ENCODE data around the gene GRXCR1.

GRXCR1 gene

DNA sequence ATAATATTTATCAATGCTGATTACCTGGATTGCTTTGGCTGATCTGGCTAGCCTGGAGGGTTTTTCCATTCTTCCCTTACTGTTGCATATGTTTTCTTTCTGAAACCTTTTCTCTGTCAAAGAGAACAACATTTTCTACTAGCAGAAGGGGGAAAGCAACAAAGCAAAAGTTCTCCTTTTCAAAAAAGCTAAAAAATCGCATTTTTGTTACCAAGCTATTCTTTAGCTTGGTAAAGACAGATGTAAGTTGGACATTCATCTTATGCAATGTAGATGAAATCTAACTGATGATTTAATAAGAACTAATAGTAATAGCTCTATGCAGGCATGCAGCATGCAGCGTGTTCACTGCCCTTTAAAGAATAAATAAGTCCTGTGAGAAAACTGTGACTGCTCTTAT, at the start of gene GRXCR1:
TSS of gene GRXCR1 (plus strand) at position 301 of the 400 bp plus-strand sequence. CDS start 554 bp downstream, outside the sequence.
- no peak for DNase-seq

DNA sequence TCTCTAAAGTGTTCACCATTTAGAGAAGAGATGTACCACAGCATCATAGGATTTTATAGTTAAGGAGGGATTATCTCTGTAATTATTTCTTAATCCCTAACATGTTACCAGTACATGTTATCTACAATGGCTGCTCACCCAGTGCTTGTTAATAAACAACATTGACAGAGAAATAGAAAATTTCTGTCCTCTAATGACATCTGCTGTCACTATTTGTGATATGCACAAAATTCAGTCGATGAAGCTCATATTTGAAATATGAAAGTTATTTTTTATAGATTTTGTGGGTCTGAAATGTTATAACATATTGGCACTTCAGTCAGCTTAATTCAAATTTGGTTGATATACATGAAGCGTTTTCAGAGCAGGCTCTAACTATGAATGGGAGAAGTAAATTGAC, 48.8 kb upstream of the GRXCR1 start:
- no peak for DNase-seq

- no peak for DNase-seq
Observed at GRCh38 chr4:42844422-42845070, 48.0 kb upstream of the GRXCR1 start.

DNA sequence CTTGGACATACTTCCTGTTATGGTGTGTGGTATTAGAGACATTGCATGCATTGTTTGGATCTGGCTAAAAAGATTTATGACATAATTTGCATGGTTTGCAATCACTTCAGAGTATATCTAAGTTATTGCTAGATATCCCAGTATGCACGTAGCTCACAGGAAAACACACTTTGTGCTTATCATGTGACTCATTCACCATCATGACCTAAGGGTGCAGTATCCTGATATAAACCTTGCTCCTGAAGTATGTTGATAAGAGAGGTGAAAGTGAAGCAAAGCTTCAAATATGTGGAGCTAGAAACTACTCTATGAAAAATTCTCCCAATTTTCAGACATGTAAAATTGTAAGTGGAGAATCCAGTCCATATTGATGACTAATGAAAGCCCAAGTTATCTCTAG, 46.9 kb upstream of the GRXCR1 start:
- DNase-seq, result no peak

- DNase-seq, result no peak
Observed at GRCh38 chr4:42855779-42856178, 36.7 kb upstream of the GRXCR1 start.

GRCh38 chr4:42865572-42866189, 26.8 kb upstream of the GRXCR1 start:
- DNase-seq, result peak in 26 of 58 donors; percentile 1 to 50 (median 10)

- no peak for DNase-seq
Observed at GRCh38 chr4:42871261-42871660, 21.3 kb upstream of the GRXCR1 start.

DNA sequence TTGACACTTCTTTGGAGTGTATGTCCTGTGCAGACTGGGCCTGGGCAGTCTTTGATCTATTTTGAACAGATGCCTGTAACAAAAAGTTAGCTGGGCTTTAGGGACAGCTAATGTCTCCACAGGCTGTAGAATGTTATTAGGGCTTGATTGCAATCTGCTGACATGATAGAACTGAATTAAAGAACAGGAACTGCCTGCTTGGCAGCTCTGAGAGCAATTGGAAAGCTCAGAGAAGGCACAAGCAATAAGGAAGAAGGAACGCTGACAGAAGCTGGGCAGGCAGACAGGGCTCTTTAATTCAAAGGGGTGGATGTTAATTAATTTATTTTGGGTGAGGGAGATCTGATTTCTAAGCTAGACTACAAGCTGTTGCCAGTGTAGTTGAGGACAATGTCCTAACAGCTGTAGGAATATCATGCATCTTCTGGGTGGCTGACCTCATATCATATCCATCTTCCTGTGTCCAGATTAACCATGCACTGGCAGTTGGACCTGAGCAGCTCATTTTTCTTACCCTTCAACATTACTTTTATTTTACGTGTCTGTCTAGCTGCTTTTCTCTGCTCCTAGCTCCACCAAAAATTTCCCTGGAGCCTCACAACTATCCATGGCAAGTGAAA, 20.7 kb upstream of the GRXCR1 start:
- peak in 18 of 58 donors; percentile 1 to 57 (median 16) for DNase-seq

DNA sequence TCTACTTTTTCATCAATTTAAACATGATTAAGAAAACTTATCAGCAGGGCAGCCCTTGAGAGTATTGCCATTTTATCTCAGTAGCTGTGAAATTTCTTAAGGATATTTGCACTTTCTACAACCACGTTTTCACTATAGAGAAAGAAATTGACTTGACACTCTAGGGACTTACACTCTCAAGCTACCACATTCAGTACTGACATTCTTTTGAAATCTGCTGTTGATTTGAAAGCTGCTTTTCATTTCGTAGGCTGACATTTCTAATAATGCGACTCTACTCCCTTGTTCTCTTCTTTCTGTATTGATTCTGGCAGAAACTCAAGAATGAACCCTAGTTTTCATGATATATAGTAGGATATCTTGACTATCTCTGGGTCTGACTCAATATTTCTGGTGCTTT, 13.7 kb upstream of the GRXCR1 start:
- DNase-seq, result no peak

GRCh38 chr4:42881253-42881652, 11.3 kb upstream of the GRXCR1 start:
- no peak for DNase-seq

GRCh38 chr4:42891644-42892043, 869 bp upstream of the GRXCR1 start:
- DNase-seq, result no peak

DNA sequence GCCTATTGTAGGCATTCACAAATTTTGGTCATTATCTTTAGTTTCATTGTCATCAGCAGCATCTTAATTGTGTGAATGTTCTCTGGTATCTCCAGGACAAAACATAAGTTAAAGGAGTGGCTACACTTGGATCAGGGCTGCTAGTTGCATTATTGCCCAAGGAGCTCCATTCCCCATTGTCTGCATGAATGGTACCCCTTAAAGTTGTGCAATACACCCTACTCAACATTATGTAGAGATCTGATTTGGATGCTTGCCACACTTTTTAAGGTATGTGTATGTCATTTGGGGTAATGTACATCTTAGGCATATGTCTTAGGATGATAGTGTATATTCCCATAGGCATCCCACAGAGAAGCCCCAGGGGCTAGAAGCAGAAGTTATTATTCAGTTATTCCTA, 2.9 kb downstream of the GRXCR1 start:
- DNase-seq, result no peak

GRCh38 chr4:42904986-42905385, 12.5 kb downstream of the GRXCR1 start:
- DNase-seq, result peak in 31 of 58 donors; percentile 1 to 53 (median 11)

- DNase-seq, result no peak
Observed at GRCh38 chr4:42905591-42905990, 13.1 kb downstream of the GRXCR1 start.

- peak in 4 of 58 donors; percentile 2 to 16 (median 4) for DNase-seq
Observed at GRCh38 chr4:42906341-42906740, 13.8 kb downstream of the GRXCR1 start.

- DNase-seq, result no peak
Observed at GRCh38 chr4:42906891-42907759, 14.6 kb downstream of the GRXCR1 start.

GRCh38 chr4:42910459-42910858, 17.9 kb downstream of the GRXCR1 start:
- no peak for DNase-seq

- DNase-seq, result no peak
Observed at GRCh38 chr4:42914937-42915336, 22.4 kb downstream of the GRXCR1 start.

DNA sequence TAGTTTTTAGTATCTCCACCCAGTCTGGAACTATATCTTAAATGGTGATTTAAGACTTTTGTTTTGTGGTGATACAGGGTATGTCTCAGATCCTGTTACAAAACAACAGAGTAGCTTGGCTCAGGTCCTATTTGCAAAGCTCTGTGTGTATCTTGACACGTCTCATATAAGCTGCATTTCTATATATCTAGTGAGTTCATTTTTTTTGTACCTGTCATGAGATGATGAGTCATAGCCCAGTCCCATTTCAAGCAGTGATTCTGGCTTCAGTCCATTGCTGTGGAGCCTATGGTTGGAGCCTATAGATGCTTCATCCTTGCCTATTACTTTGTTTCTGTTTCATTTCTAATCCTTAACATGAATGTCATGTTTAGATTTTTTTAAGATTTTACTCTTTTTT, 23.0 kb downstream of the GRXCR1 start:
- peak in 2 of 58 donors; percentile 2 to 44 for DNase-seq

DNA sequence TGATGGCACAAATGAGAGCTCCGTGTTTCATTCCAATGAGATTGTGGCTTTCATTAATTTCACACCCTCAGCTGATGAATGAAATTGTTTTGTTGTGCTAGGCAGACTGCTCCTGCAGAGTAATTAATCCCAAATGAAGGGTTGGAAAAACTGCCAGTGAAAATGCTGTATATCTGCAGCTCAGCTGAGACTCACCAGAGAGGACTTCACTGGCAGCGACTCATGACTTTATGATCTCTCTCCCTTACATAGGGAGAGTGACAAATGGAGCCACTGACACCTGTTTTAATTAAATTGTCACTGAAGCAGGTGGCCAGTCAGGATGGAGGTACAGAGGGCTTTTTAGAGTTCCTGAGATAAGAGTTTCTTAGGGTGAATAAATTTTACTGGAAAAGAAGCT, 24.8 kb downstream of the GRXCR1 start:
- no peak for DNase-seq

- no peak for DNase-seq
Observed at GRCh38 chr4:42923431-42923830, 30.9 kb downstream of the GRXCR1 start.

DNA sequence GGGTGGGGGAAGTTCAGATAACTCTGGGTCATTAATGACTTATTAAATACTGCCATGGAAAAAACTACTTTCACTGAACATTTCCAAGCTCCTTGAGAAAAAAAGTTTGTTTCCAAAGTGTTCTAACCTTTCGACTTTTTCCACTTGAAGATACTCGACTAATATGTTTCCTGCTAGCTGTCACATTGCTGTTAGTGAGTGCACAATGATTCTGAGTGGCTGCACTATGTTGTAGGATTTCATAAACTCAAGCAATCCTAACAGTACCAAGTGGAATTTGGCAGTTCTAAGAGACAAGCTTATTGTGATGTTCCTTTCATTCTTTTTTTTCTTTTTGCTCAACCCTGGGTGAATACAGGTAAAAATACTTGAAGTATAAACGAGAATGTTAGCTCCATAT, 33.4 kb downstream of the GRXCR1 start:
- DNase-seq, result no peak
